ENCODE results near the gene MRLN.
"Not testable (repeated sequence)": the region's sequence is repeated elsewhere in the genome, so short reads cannot be mapped to it uniquely, and the experiment has no call there.

The MRLN gene

GRCh38 chr10:59753267-59753666, at the start of gene MRLN:
Gene MRLN (minus strand): TSS chr10:59753455.
- DNase-seq: no peak

- DNase-seq: no peak
Measured at GRCh38 chr10:59801171-59801570, 47.9 kb upstream of the MRLN start.

- DNase-seq: no peak
Measured at GRCh38 chr10:59799421-59799820, 46.2 kb upstream of the MRLN start.

- no peak for DNase-seq
Measured at GRCh38 chr10:59793919-59794318, 40.7 kb upstream of the MRLN start.

- DNase-seq: no peak
Measured at GRCh38 chr10:59792812-59793211, 39.6 kb upstream of the MRLN start.

DNA sequence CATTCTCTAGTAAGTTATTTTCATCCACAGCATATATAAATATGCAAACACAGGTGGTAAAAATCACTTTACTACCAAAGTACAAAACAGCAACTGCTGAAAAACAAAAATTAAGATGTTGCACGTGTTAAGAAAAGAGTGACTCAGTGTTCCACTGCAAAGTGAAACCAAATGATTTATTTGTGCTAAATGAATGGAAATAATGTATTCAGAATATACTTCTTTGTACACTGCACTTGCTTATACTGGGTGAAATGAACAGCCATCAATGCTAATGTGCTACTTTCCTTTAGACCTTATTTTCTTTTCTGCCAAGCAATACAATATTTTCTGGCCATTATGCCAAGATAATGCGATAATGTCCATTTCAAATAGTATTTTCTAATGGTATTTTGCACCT, 38.3 kb upstream of the MRLN start:
- DNase-seq: no peak

- not testable (repeated sequence) for DNase-seq
Measured at GRCh38 chr10:59790080-59790479, 36.8 kb upstream of the MRLN start.

- not testable (repeated sequence) for DNase-seq
Measured at GRCh38 chr10:59788914-59789313, 35.7 kb upstream of the MRLN start.

DNA sequence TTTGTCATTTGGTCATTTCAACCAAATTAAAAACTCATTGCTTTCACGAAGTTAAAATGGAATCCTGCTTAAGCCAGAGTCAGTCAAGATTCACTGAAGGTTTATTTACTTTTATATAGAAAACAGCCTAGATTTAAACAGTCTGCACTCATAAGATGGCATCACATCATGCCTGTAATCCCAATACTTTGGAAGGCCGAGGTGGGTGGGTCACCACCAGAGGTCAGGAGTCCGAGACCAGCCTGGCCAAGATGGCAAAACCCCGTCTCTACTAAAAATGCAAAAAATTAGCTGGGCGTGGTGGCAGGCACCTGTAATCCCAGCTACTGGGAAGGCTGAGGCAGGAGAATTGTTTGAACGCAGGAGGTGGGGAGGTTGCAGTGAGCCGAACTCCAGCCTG, 33.8 kb upstream of the MRLN start:
- not testable (repeated sequence) for DNase-seq

- DNase-seq: not testable (repeated sequence)
Measured at GRCh38 chr10:59785476-59785875, 32.2 kb upstream of the MRLN start.

DNA sequence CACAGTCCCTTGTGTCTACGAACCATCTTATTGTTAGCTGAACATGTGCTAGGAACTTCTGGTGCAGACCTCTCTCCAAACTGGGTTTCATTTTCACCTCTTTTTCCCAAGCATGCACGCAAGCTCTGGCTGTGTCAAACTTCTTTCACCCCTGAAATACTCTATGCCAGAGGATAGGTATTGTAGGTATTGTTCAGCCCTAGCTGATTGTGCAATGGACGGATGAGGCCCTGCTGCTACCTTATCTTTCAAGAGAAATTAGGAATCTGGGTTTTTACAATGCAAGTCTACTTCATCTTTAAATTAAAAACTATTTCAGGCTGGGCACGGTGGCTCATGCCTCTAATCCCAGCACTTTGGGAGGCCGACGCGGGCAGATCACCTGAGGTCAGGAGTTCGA, 28.3 kb upstream of the MRLN start:
- DNase-seq: no peak

GRCh38 chr10:59779756-59780533, 26.7 kb upstream of the MRLN start:
- DNase-seq: no peak

GRCh38 chr10:59774451-59774850, 21.2 kb upstream of the MRLN start:
- DNase-seq: no peak

DNA sequence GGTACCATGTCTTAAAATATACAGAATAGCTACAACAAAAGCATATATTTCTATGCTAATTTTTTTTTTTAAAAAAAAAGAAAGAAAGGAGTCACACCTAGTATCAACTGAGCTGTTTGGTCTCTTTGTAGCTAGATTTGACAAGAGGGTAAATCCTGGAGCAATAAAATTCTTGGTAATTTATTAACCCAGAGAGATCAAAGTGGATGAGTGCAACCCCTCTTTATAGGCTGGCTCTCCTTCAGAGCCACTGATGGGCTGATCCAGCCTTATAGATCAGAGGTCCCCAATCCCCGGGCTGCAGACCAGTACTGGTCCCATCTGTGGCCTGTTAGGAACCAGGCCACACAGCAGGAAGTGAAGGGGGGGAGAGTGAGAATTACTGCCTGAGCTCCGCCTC, 19.8 kb upstream of the MRLN start:
- no peak for DNase-seq

DNA sequence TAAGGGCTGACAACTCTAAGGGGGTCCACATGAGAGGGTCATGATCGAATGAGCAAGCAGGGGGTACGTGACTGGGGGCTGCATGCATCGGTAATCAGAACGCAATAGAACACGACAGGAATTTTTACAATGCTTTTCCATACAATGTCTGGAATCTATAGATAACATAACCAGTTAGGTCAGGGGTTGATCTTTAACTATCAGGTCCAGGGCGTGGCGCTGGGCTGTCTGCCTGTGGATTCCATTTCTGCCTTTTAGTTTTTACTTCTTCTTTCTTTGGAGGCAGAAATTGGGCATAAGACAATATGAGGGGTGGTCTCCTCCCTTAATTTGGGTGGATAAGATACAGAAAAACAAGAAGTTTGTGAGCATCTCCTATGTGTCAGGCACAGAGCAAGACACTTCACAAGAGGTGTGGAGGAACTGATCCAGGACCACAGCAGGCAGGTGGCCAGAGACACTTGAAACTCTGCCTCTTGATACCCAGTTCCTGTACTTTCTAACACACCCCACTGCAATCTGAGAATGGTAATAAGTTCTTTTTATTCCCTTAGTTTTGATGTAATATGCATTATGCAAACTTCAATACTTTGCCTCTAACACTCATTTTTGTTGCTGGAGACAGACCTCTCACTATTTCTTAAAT, 18.0 kb upstream of the MRLN start:
- no peak for DNase-seq

GRCh38 chr10:59770689-59771088, 17.4 kb upstream of the MRLN start:
- DNase-seq: no peak

DNA sequence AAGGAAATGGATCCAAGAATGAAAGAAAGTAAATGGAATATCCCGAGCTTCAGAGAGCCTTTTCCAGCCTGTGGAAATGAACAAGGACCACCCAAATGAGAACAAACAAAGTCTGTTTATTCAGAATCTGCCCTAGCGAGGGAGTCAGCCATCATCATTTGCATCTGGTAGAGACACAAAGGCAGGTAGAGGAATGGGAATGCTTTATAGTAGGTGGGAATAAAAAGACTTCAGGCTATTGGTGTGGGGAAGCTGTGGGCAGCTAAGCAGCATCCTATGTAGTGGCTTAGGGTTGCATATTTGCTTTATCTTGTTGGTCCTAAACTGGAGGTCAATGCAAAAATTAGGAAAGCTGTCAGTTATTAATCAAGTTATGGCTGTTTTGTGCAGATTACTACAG, 9.2 kb upstream of the MRLN start:
- DNase-seq: no peak

- no peak for DNase-seq
Measured at GRCh38 chr10:59757966-59758365, 4.7 kb upstream of the MRLN start.

DNA sequence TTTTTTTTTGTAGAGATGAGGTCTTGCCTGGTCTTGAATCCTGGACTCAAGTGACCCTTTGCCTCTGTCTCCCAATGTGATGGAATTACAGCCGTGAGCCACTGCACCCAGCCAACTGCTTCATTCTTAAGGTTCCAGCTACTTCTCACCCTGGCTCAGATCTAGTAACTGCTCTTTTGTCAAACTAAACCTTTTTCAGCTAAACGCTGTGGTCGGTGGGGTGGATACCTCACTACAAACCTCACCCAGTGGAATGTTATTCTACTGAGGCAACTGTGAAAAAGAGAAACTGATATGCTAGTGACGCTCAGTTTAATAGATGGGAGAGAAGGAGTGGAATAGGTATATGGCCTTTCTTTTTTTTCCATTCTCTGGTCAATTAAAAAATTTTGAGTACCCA, 1.7 kb upstream of the MRLN start:
- no peak for DNase-seq

- no peak for DNase-seq
Measured at GRCh38 chr10:59752278-59752940, 846 bp downstream of the MRLN start.

DNA sequence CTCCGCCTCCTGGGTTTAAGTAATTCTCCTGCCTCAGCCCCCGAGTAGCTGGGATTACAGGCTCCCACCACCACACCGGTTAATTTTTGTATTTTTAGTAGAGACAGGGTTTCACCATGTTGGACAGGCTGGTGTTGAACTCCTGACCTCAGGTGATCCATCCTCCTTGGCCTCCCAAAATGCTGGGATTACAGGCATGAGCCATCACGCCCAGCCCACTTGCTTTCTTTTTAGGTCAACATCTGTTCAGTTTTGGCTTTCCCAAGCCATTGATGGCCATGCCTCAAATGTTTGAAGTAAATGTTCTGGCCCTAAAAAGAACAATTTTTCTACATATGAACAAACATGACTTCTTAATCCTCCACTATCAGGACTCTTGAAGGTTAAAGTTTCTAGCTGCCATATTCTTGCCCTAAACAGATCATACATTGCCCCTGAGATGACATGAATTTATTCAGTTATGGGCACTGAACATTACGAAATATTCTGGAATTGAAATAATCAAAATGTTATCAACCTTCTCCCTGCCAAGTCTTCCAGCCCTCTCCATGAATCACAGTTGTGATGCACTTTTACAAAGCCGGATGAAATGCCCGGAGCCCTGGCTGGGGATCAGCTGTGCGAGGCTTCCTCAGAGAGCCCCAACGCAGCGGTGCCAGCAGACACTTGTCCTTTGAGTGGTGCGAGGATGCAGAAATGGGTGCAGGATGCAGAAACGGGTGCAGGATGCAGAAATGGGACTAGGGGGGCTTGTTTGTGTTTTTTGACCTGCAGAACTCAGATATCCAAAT, 2.9 kb downstream of the MRLN start:
- no peak for DNase-seq

- no peak for DNase-seq
Measured at GRCh38 chr10:59748834-59749233, 4.4 kb downstream of the MRLN start.

- DNase-seq: no peak
Measured at GRCh38 chr10:59745163-59745650, 8.0 kb downstream of the MRLN start.
